RWPE1 (cell line): ENCODE results near the gene TTYH3.

ENCODE experiments used
- CTCF ChIA-PET: fragments of 350-600 bp; sonication (Branson Sonifier 250); formaldehyde crosslinking; extraction: SDS; loops from one replicate; lab custom pipeline; 2021; lab: Yijun Ruan, JAX
- POLR2A ChIA-PET: fragments of 400-600 bp; formaldehyde crosslinking; extraction: SDS; loops from one replicate; lab custom pipeline; 2020; ENCODE audit warnings: antibody characterized with exemption; ENCODE audit not compliant: low non-redundant PET; lab: Yijun Ruan, JAX
- DNase-seq: peaks from one replicate; pipeline ENCODE4 v3.0.0; 2012; ENCODE audit warnings: low spot score
- H3K27ac ChIP-seq: fragments of 450-650 bp; 2 replicates; pipeline ENCODE4 v1.5.1; 2017
- CTCF ChIP-seq: fragments of 450-650 bp; conservative IDR thresholded peaks from 2 replicates; pipeline ENCODE4 v1.5.1; 2017; ENCODE audit warnings: low read depth, mild to moderate bottlenecking

The TTYH3 gene

GRCh38 chr7:2641406-2642393 is 9.9 kb downstream of the TTYH3 start:
- CTCF ChIA-PET, result interaction anchor here (0.7 kb wide), 1 partner anchor 69 kb away, joined by 5 read pairs; no protein-coding TSS in a partner anchor
- POLR2A ChIA-PET, result no interaction called here

GRCh38 chr7:2643386-2644219 is 11.8 kb downstream of the TTYH3 start:
- peak overlapping the region; percentile 54 for H3K27ac ChIP-seq
- ChIA-PET CTCF (interaction anchor here (0.6 to 0.7 kb wide), 2 partner anchors 67 to 212 kb away, joined by 3 read pairs; no protein-coding TSS in a partner anchor), POLR2A (no interaction called here)
- no peak for TF ChIP-seq CTCF
- no peak for DNase-seq

More at GRCh38 chr7:2641406-2642393, 9.9 kb downstream of the TTYH3 start:
- peak overlapping the region; percentile 96 for H3K27ac ChIP-seq
- no peak for DNase-seq
- no peak for TF ChIP-seq CTCF

- TF ChIP-seq CTCF, result no peak
- ChIA-PET POLR2A (no interaction called here), CTCF (no interaction called here)
- DNase-seq, result no peak
- peak overlapping the region; percentile 54 for H3K27ac ChIP-seq
These were observed 12.4 kb downstream of the TTYH3 start for GRCh38 chr7:2644220-2644561.

- peak overlapping the region; percentile 54 for H3K27ac ChIP-seq
- POLR2A ChIA-PET, result no interaction called here
- no peak for TF ChIP-seq CTCF
- DNase-seq, result no peak
- CTCF ChIA-PET, result interaction anchor here (0.5 to 1.2 kb wide), 4 partner anchors 12 to 130 kb away, joined by 3 read pairs; no protein-coding TSS in a partner anchor
These were observed 12.9 kb downstream of the TTYH3 start for GRCh38 chr7:2644562-2645273.

- TF ChIP-seq CTCF, result no peak
- CTCF ChIA-PET, result interaction anchor here (0.5 to 1.2 kb wide), 3 partner anchors 11 to 131 kb away, joined by 3 read pairs; no protein-coding TSS in a partner anchor
- peak overlapping the region; percentile 54 for H3K27ac ChIP-seq
- POLR2A ChIA-PET, result no interaction called here
- no peak for DNase-seq
These were observed 13.6 kb downstream of the TTYH3 start for GRCh38 chr7:2645274-2645868.
